ENCODE data around the gene STXBP5. TPM values are rescaled to one million over a fixed set of nuclear protein-coding genes. Genes with fewer than 3 reads are reported as not detected.

Gene STXBP5
- total and polyA plus RNA-seq, 2 experiments from 2014 or later: 11.1 to 30.3 TPM

GRCh38 chr6:147211349-147211748 lies 7.1 kb downstream of the STXBP5 start:
- Histone ChIP-seq H3K9me2 (replicated peaks; ENCODE audit: insufficient read depth) (no peaks in the 10 kb centered on the region), H2AFZ (no peak overlapping the region), H3K4me1 (ENCODE audit: insufficient read depth) (peaks cover 9% of the 10 kb centered on the region), H3K4me2 (no peak overlapping the region), H3K79me2 (peaks cover 70% of the 10 kb centered on the region), H4K20me1 (ENCODE audit: insufficient read depth, poor library complexity, severe bottlenecking) (peaks cover 4% of the 10 kb centered on the region), H3K4me3 (no peak overlapping the region), H3K9me3 (ENCODE audit: low read depth) (no peaks in the 10 kb centered on the region), H3K36me3 (replicated peaks; ENCODE audit: insufficient read depth, low read depth) (no peaks in the 10 kb centered on the region), H3K27me3 (no peaks in the 10 kb centered on the region), H3K27ac (no peak overlapping the region)
- 96% methylated on average over 2 of the region's 2 CpGs for WGBS (ENCODE audit: low lambda C conversion rate, missing lambda C conversion rate)
- DNase-seq (ENCODE audit: low spot score): no peak
- TF ChIP-seq EZH2 (IDR thresholded peaks at IDR 0.05; ENCODE audit: borderline replicate concordance): no peak
- no peak for TF ChIP-seq EZH2phosphoT487 (IDR thresholded peaks at IDR 0.05; ENCODE audit: low read depth, severe bottlenecking, unreplicated experiment)
- TF ChIP-seq CTCF (IDR thresholded peaks at IDR 0.05; ENCODE audit: poor library complexity): no peak

- Histone ChIP-seq H3K79me2 (peaks cover 65% of the 10 kb centered on the region), H3K27ac (no peak overlapping the region), H2AFZ (no peak overlapping the region)
Measured at GRCh38 chr6:147211831-147212230, 7.6 kb downstream of the STXBP5 start.

GRCh38 chr6:147212622-147213021 lies 8.4 kb downstream of the STXBP5 start:
- 93% methylated on average over 1 of the region's 1 CpG for WGBS (ENCODE audit: low lambda C conversion rate, missing lambda C conversion rate)
- Histone ChIP-seq H3K79me2 (peaks cover 61% of the 10 kb centered on the region), H3K36me3 (replicated peaks; ENCODE audit: insufficient read depth, low read depth) (no peaks in the 10 kb centered on the region)

More at GRCh38 chr6:147211831-147212230, 7.6 kb downstream of the STXBP5 start:
- Histone ChIP-seq H3K4me1 (ENCODE audit: insufficient read depth) (peaks cover 8% of the 10 kb centered on the region), H4K20me1 (ENCODE audit: insufficient read depth, poor library complexity, severe bottlenecking) (peaks cover 4% of the 10 kb centered on the region), H3K4me3 (no peak overlapping the region), H3K9me3 (ENCODE audit: low read depth) (no peaks in the 10 kb centered on the region), H3K27me3 (no peaks in the 10 kb centered on the region), H3K36me3 (replicated peaks; ENCODE audit: insufficient read depth, low read depth) (no peaks in the 10 kb centered on the region), H3K9me2 (replicated peaks; ENCODE audit: insufficient read depth) (no peaks in the 10 kb centered on the region), H3K4me2 (no peak overlapping the region)
- no peak for TF ChIP-seq CTCF (IDR thresholded peaks at IDR 0.05; ENCODE audit: poor library complexity)
- no peak for TF ChIP-seq EZH2phosphoT487 (IDR thresholded peaks at IDR 0.05; ENCODE audit: low read depth, severe bottlenecking, unreplicated experiment)
- TF ChIP-seq EZH2 (IDR thresholded peaks at IDR 0.05; ENCODE audit: borderline replicate concordance): no peak
- WGBS (ENCODE audit: low lambda C conversion rate, missing lambda C conversion rate): 94% methylated on average over 4 of the region's 4 CpGs
- no peak for DNase-seq (ENCODE audit: low spot score)

More at GRCh38 chr6:147212622-147213021, 8.4 kb downstream of the STXBP5 start:
- Histone ChIP-seq H3K4me2 (no peak overlapping the region), H3K9me2 (replicated peaks; ENCODE audit: insufficient read depth) (no peaks in the 10 kb centered on the region), H3K9me3 (ENCODE audit: low read depth) (no peaks in the 10 kb centered on the region), H3K27ac (no peak overlapping the region), H3K4me3 (no peak overlapping the region), H3K27me3 (no peaks in the 10 kb centered on the region), H2AFZ (no peak overlapping the region), H3K4me1 (ENCODE audit: insufficient read depth) (peaks cover 3% of the 10 kb centered on the region), H4K20me1 (ENCODE audit: insufficient read depth, poor library complexity, severe bottlenecking) (peaks cover 4% of the 10 kb centered on the region)
- TF ChIP-seq EZH2phosphoT487 (IDR thresholded peaks at IDR 0.05; ENCODE audit: low read depth, severe bottlenecking, unreplicated experiment) (no peak), CTCF (IDR thresholded peaks at IDR 0.05; ENCODE audit: poor library complexity) (no peak), EZH2 (IDR thresholded peaks at IDR 0.05; ENCODE audit: borderline replicate concordance) (no peak)
- no peak for DNase-seq (ENCODE audit: low spot score)

Data from hepatocyte (in vitro differentiated cells).